Fibroblast of pulmonary artery (primary cell): ENCODE measurements around the gene OLIG2.
A peak's percentile ranks its signal among the peaks of the same experiment; 100 is the strongest.

Source experiments
- DNase-seq: peaks from one replicate; pipeline ENCODE4 v3.0.0-alpha.2; 2010; ENCODE audit warnings: low read depth
- H3K4me3 ChIP-seq: replicated peaks from 2 replicates; pipeline ENCODE4 v1.5.1; 2011; ENCODE audit warnings: low read depth, mild to moderate bottlenecking, control low read depth, low read length, moderate library complexity
- CTCF ChIP-seq: IDR thresholded peaks from 2 replicates; pipeline ENCODE4 v1.5.1; 2011; ENCODE audit warnings: mild to moderate bottlenecking, control low read depth, low read length, inconsistent platforms; ENCODE audit errors: missing control alignments

The OLIG2 gene

DNA sequence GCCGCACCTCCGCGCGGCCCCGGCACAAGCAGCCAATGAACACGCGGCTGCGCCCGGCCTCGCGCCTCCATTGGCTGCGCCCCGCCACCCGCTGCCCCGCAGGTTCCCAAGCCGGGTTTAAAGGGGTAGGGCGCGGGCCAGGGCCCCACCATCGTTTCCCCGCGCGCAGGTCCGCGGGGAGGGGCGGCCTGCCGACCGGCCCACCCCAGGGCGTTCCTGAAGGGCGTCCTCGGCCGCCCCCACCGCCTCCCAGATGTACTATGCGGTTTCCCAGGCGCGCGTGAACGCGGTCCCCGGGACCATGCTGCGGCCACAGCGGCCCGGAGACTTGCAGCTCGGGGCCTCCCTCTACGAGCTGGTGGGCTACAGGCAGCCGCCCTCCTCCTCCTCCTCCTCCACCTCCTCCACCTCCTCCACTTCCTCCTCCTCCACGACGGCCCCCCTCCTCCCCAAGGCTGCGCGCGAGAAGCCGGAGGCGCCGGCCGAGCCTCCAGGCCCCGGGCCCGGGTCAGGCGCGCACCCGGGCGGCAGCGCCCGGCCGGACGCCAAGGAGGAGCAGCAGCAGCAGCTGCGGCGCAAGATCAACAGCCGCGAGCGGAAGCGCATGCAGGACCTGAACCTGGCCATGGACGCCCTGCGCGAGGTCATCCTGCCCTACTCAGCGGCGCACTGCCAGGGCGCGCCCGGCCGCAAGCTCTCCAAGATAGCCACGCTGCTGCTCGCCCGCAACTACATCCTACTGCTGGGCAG, 44.4 kb downstream of the OLIG2 start, which contains the start of gene OLIG1:
OLIG1 (plus strand) TSS at position 148 of the 750 bp plus-strand sequence; CDS start at position 254, 106 bp downstream.
- TF ChIP-seq CTCF: no peak
- no peak within 1 kb of the TSS for H3K4me3 ChIP-seq
- peak; percentile 11 for DNase-seq

- DNase-seq: no peak
- TF ChIP-seq CTCF: no peak
- no peak overlapping the region for H3K4me3 ChIP-seq
These were observed 44.9 kb downstream of the OLIG2 start for GRCh38 chr21:33070744-33070997.

DNA sequence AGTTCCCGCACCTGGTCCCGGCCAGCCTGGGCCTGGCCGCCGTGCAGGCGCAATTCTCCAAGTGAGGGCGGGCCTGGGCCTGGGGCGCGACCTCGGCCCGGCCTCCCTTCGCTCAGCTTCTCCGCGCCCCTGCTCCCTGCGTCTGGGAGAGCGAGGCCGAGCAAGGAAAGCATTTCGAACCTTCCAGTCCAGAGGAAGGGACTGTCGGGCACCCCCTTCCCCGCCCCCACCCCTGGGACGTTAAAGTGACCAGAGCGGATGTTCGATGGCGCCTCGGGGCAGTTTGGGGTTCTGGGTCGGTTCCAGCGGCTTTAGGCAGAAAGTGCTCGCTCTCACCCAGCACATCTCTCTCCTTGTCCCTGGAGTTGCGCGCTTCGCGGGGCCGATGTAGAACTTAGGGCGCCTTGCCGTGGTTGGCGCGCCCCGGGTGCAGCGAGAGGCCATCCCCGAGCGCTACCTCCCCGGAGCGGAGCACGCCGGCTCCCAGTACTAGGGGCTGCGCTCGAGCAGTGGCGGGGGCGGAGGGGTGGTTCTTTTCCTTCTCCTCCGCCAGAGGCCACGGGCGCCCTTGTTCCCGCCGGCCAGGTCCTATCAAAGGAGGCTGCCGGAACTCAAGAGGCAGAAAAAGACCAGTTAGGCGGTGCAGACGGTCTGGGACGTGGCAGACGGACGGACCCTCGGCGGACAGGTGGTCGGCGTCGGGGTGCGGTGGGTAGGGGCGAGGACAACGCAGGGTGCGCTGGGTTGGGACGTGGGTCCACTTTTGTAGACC, 45.4 kb downstream of the OLIG2 start:
- DNase-seq: no peak
- H3K4me3 ChIP-seq: no peak overlapping the region
- no peak for TF ChIP-seq CTCF

DNA sequence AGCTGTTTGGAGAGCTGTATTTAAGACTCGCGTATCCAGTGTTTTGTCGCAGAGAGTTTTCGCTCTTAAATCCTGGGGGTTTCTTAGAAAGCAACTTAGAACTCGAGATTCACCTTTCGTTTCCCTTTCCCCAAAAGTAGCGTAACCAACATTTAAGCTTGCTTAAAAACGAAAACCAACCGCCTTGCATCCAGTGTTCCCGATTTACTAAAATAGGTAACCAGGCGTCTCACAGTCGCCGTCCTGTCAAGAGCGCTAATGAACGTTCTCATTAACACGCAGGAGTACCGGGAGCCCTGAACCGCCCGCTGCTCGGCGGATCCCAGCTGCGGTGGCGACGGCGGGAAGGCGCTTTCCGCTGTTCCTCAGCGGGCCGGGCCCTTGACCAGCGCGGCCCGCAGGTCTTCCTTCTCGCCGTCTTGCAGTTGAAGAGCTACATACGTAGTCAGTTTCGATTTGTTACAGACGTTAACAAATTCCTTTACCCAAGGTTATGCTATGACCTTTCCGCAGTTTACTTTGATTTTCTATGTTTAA, 46.1 kb downstream of the OLIG2 start:
- no peak for TF ChIP-seq CTCF
- DNase-seq: peak; percentile 17
- H3K4me3 ChIP-seq: peak overlapping the region; percentile 22

GRCh38 chr21:33073636-33074035, 47.9 kb downstream of the OLIG2 start:
- no peak for TF ChIP-seq CTCF
- no peak overlapping the region for H3K4me3 ChIP-seq
- no peak for DNase-seq

- H3K4me3 ChIP-seq: no peak overlapping the region
- DNase-seq: no peak
- TF ChIP-seq CTCF: no peak
These were observed 49.4 kb downstream of the OLIG2 start for GRCh38 chr21:33075128-33075527.
